Ovary (tissue), 3 donors: ENCODE results near the gene ST6GALNAC6.

Experiments
- POLR2A ChIP-seq: fragments of 450-650 bp; IDR thresholded peaks from one replicate; pipeline ENCODE4 v1.6.1; 2017; ENCODE audit warnings: antibody characterized with exemption, mild to moderate bottlenecking, moderate library complexity
- TF ChIP-seq, protein P1 (sequence below), 3 donors: fragments of 450-650 bp in 2 of 3; fragments of 200-600 bp in 1 of 3; IDR thresholded peaks; one replicate each; pipeline versions ENCODE4 v1.5.1 to v1.8.0; 2016 to 2022; ENCODE audit warnings: antibody characterized with exemption in 3 of 3, mild to moderate bottlenecking in 1 of 3
- donor health status: DM: no; HTN: no; CAD: no.

DNA sequence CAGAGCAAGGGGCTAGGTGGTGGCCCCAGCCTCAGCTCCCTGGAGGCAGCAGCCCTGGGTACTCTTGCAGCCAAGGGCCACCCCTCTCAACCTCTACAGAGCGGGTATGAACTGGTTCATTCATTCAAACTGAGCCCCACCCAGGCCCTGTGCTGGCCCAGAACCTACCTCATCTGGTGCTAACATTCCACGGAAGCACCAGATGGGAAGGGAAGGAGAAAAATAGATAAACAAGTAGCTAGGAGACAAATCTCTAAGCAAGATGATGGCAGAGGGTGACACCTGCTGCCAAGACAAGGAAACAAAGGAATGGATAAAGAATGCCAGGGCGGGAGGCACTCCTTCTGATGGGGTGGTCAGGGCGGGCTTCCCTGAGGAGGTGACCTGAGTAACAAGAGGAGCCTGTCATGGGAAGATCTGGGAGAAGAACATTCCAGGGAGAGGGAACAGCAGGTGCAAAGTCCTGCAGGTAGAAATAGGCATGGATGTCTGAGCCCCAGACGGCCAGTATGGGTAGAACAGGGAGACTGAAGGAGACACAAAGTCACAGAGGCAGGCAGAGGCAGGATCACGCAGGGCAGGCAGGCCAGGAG lies 11.3 kb upstream of the ST6GALNAC6 start:
- TF ChIP-seq, protein P1, sequence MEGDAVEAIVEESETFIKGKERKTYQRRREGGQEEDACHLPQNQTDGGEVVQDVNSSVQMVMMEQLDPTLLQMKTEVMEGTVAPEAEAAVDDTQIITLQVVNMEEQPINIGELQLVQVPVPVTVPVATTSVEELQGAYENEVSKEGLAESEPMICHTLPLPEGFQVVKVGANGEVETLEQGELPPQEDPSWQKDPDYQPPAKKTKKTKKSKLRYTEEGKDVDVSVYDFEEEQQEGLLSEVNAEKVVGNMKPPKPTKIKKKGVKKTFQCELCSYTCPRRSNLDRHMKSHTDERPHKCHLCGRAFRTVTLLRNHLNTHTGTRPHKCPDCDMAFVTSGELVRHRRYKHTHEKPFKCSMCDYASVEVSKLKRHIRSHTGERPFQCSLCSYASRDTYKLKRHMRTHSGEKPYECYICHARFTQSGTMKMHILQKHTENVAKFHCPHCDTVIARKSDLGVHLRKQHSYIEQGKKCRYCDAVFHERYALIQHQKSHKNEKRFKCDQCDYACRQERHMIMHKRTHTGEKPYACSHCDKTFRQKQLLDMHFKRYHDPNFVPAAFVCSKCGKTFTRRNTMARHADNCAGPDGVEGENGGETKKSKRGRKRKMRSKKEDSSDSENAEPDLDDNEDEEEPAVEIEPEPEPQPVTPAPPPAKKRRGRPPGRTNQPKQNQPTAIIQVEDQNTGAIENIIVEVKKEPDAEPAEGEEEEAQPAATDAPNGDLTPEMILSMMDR (IDR thresholded peaks at IDR 0.05) = no peak
- TF ChIP-seq POLR2A = no peak
